WTC11 (cell line): ENCODE results near the gene OR2F1. TPM values are rescaled to one million over a fixed set of nuclear protein-coding genes. Genes with fewer than 3 reads are reported as not detected.

ENCODE experiments used
- ATAC-seq: fragments of 200-7000 bp; cut with Tn5 transposase; 2 replicates; pipeline ENCODE4 v1.10.0; 2021; ENCODE audit warnings: mild to moderate bottlenecking, moderate library complexity
- CTCF ChIA-PET: fragments of 300-600 bp; sonication (Branson Sonifier 250); formaldehyde crosslinking; loops from one replicate; lab custom pipeline; 2021; ENCODE audit warnings: antibody characterized with exemption; lab: Charles Lee
- POLR2A ChIA-PET: fragments of 350-600 bp; sonication (Branson Sonifier 250); formaldehyde crosslinking; loops from one replicate; lab custom pipeline; 2021; ENCODE audit warnings: antibody characterized with exemption; lab: Charles Lee
- DNase-seq: peaks from one replicate; pipeline ENCODE4 v3.0.0; 2021; ENCODE audit warnings: low spot score
- H3K27ac Mint-ChIP-seq: 2 replicates; pipeline ENCODE4 v1.8.0; 2021; ENCODE audit warnings: mixed read lengths
- H3K27me3 Mint-ChIP-seq: 2 replicates; pipeline ENCODE4 v1.8.0; 2021; ENCODE audit warnings: low read depth, mild to moderate bottlenecking, moderate library complexity, mixed read lengths
- H3K36me3 Mint-ChIP-seq: 2 replicates; pipeline ENCODE4 v1.8.0; 2021; ENCODE audit warnings: mixed read lengths
- H3K4me1 Mint-ChIP-seq: 2 replicates; pipeline ENCODE4 v1.8.0; 2022; ENCODE audit warnings: mixed read lengths
- H3K4me3 Mint-ChIP-seq: 2 replicates; pipeline ENCODE4 v1.8.0; 2021; ENCODE audit warnings: mild to moderate bottlenecking, moderate library complexity, mixed read lengths
- H3K9me3 Mint-ChIP-seq: 2 replicates; pipeline ENCODE4 v1.8.0; 2021; ENCODE audit warnings: mixed read lengths
- ATF1 ChIP-seq: sonication (generic); formaldehyde crosslinking; IDR thresholded peaks from 2 replicates; pipeline ENCODE4 v1.8.1; 2023; ENCODE audit warnings: mild to moderate bottlenecking, moderate library complexity, missing genetic modification reagents
- CDX4 ChIP-seq: fragments of 250-450 bp; sonication (Bioruptor Pico); IDR thresholded peaks from 2 replicates; pipeline ENCODE4 v1.9.0; 2021; ENCODE audit warnings: moderate library complexity, mild to moderate bottlenecking, inconsistent platforms, borderline replicate concordance
- E2F1 ChIP-seq: sonication (generic); formaldehyde crosslinking; IDR thresholded peaks from 2 replicates; pipeline ENCODE4 v1.8.0; 2022; ENCODE audit warnings: mild to moderate bottlenecking, missing genetic modification reagents
- GRHL2 ChIP-seq: fragments of 250-450 bp; sonication (Bioruptor Pico); IDR thresholded peaks from 2 replicates; pipeline ENCODE4 v1.8.0; 2022; ENCODE audit warnings: mild to moderate bottlenecking, moderate library complexity; ENCODE audit not compliant: insufficient replicate concordance, severe bottlenecking
- JUN ChIP-seq: sonication (generic); formaldehyde crosslinking; IDR thresholded peaks from 2 replicates; pipeline ENCODE4 v1.8.0; 2023; ENCODE audit warnings: mild to moderate bottlenecking, missing genetic modification reagents
- MLX ChIP-seq: sonication (generic); formaldehyde crosslinking; IDR thresholded peaks from 2 replicates; pipeline ENCODE4 v1.8.1; 2023; ENCODE audit warnings: mild to moderate bottlenecking, missing genetic modification reagents, moderate library complexity
- MYBL2 ChIP-seq: sonication (generic); formaldehyde crosslinking; IDR thresholded peaks from 2 replicates; pipeline ENCODE4 v1.8.1; 2023; ENCODE audit warnings: mild to moderate bottlenecking, moderate library complexity, missing genetic modification reagents
- NFATC4 ChIP-seq: fragments of 250-450 bp; sonication (Bioruptor Pico); IDR thresholded peaks from 2 replicates; pipeline ENCODE4 v1.9.0; 2021; ENCODE audit warnings: mild to moderate bottlenecking
- NFE2L1 ChIP-seq: sonication (generic); formaldehyde crosslinking; IDR thresholded peaks from 2 replicates; pipeline ENCODE4 v1.8.1; 2023; ENCODE audit warnings: missing genetic modification reagents
- NFYB ChIP-seq: sonication (generic); formaldehyde crosslinking; conservative IDR thresholded peaks from 2 replicates; pipeline ENCODE4 v1.8.0; 2022; ENCODE audit warnings: low read depth, missing genetic modification reagents
- NR2C2 ChIP-seq: sonication (generic); formaldehyde crosslinking; IDR thresholded peaks from 2 replicates; pipeline ENCODE4 v1.8.0; 2022; ENCODE audit warnings: mild to moderate bottlenecking, missing genetic modification reagents
- TP53 ChIP-seq: sonication (generic); formaldehyde crosslinking; IDR thresholded peaks from 2 replicates; pipeline ENCODE4 v1.8.1; 2023; ENCODE audit warnings: mild to moderate bottlenecking, missing genetic modification reagents
- USF1 ChIP-seq: sonication (generic); formaldehyde crosslinking; IDR thresholded peaks from 2 replicates; pipeline ENCODE4 v1.8.0; 2022; ENCODE audit warnings: mild to moderate bottlenecking, missing genetic modification reagents
- ZNF121 ChIP-seq: sonication (generic); formaldehyde crosslinking; IDR thresholded peaks from 2 replicates; pipeline ENCODE4 v1.8.0; 2023; ENCODE audit warnings: missing genetic modification reagents
- ZNF425 ChIP-seq: fragments of 250-450 bp; sonication (Bioruptor Pico); conservative IDR thresholded peaks from 2 replicates; pipeline ENCODE4 v1.9.0; 2021; ENCODE audit warnings: mild to moderate bottlenecking
- ZNF671 ChIP-seq: fragments of 250-450 bp; sonication (Bioruptor Pico); IDR thresholded peaks from 2 replicates; pipeline ENCODE4 v1.8.0; 2021; ENCODE audit warnings: mild to moderate bottlenecking
- total RNA-seq: library from RNA; stranded (reverse); gene quantifications from 3 replicates; pipeline ENCODE4 v1.2.3, GENCODE V29; 2021
- TF ChIP-seq, protein P1 (sequence below): sonication (generic); formaldehyde crosslinking; IDR thresholded peaks from 2 replicates; pipeline ENCODE4 v1.8.0; 2023; ENCODE audit warnings: missing genetic modification reagents, mild to moderate bottlenecking, borderline replicate concordance
- TF ChIP-seq, protein P2 (sequence below): sonication (generic); formaldehyde crosslinking; IDR thresholded peaks from 2 replicates; pipeline ENCODE4 v1.8.1; 2023; ENCODE audit warnings: mild to moderate bottlenecking, missing genetic modification reagents, borderline replicate concordance

OR2F1 gene
- total RNA-seq, 1 experiment from 2014 or later, result not detected

DNA sequence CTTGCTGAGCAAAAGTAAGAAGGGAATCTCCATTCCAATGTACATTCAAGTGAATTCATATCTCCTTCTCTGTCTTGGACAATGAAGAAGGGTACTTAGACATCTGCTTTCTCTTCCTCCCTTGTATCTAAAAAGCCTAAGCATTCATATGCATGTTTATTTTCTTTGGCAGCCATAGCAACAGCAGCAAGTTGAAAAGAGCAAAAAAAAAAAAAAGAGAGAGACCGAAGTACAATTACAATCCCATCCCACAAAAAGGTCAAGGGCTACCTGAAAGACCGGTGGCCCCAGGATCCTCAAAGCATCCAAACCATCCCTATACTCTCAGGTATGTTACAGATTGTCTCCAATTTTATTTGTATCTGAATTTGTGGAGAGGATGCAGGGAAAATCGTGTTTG, 4.1 kb downstream of the OR2F1 start:
- ATAC-seq (no peak), DNase-seq (no peak)
- Mint-ChIP-seq H3K36me3 (no peaks in the 10 kb centered on the region), H3K4me3 (no peak overlapping the region), H3K27ac (no peak overlapping the region), H3K9me3 (peaks cover 16% of the 10 kb centered on the region), H3K27me3 (no peaks in the 10 kb centered on the region; the same call in 1 of the 2 replicates), H3K4me1 (peaks cover 14% of the 10 kb centered on the region)
- POLR2A ChIA-PET, result no interaction called here
- CTCF ChIA-PET, result no interaction called here
- TF ChIP-seq, protein P1, sequence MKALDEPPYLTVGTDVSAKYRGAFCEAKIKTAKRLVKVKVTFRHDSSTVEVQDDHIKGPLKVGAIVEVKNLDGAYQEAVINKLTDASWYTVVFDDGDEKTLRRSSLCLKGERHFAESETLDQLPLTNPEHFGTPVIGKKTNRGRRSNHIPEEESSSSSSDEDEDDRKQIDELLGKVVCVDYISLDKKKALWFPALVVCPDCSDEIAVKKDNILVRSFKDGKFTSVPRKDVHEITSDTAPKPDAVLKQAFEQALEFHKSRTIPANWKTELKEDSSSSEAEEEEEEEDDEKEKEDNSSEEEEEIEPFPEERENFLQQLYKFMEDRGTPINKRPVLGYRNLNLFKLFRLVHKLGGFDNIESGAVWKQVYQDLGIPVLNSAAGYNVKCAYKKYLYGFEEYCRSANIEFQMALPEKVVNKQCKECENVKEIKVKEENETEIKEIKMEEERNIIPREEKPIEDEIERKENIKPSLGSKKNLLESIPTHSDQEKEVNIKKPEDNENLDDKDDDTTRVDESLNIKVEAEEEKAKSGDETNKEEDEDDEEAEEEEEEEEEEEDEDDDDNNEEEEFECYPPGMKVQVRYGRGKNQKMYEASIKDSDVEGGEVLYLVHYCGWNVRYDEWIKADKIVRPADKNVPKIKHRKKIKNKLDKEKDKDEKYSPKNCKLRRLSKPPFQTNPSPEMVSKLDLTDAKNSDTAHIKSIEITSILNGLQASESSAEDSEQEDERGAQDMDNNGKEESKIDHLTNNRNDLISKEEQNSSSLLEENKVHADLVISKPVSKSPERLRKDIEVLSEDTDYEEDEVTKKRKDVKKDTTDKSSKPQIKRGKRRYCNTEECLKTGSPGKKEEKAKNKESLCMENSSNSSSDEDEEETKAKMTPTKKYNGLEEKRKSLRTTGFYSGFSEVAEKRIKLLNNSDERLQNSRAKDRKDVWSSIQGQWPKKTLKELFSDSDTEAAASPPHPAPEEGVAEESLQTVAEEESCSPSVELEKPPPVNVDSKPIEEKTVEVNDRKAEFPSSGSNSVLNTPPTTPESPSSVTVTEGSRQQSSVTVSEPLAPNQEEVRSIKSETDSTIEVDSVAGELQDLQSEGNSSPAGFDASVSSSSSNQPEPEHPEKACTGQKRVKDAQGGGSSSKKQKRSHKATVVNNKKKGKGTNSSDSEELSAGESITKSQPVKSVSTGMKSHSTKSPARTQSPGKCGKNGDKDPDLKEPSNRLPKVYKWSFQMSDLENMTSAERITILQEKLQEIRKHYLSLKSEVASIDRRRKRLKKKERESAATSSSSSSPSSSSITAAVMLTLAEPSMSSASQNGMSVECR (CRISPR knock-in tag), result no peak
- no peak for TF ChIP-seq TP53 (CRISPR knock-in tag)
- TF ChIP-seq NR2C2, result no peak
- TF ChIP-seq MYBL2 (CRISPR knock-in tag), result no peak
- TF ChIP-seq MLX (CRISPR knock-in tag), result no peak
- no peak for TF ChIP-seq CDX4 (CRISPR knock-in tag)
- TF ChIP-seq JUN (CRISPR knock-in tag), result no peak
- no peak for TF ChIP-seq ATF1
- no peak for TF ChIP-seq ZNF671 (CRISPR knock-in tag)
- no peak for TF ChIP-seq NFATC4 (CRISPR knock-in tag)
- TF ChIP-seq E2F1, result no peak
- no peak for TF ChIP-seq ZNF425 (CRISPR knock-in tag)
- no peak for TF ChIP-seq USF1
- TF ChIP-seq, protein P2, sequence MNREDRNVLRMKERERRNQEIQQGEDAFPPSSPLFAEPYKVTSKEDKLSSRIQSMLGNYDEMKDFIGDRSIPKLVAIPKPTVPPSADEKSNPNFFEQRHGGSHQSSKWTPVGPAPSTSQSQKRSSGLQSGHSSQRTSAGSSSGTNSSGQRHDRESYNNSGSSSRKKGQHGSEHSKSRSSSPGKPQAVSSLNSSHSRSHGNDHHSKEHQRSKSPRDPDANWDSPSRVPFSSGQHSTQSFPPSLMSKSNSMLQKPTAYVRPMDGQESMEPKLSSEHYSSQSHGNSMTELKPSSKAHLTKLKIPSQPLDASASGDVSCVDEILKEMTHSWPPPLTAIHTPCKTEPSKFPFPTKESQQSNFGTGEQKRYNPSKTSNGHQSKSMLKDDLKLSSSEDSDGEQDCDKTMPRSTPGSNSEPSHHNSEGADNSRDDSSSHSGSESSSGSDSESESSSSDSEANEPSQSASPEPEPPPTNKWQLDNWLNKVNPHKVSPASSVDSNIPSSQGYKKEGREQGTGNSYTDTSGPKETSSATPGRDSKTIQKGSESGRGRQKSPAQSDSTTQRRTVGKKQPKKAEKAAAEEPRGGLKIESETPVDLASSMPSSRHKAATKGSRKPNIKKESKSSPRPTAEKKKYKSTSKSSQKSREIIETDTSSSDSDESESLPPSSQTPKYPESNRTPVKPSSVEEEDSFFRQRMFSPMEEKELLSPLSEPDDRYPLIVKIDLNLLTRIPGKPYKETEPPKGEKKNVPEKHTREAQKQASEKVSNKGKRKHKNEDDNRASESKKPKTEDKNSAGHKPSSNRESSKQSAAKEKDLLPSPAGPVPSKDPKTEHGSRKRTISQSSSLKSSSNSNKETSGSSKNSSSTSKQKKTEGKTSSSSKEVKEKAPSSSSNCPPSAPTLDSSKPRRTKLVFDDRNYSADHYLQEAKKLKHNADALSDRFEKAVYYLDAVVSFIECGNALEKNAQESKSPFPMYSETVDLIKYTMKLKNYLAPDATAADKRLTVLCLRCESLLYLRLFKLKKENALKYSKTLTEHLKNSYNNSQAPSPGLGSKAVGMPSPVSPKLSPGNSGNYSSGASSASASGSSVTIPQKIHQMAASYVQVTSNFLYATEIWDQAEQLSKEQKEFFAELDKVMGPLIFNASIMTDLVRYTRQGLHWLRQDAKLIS (CRISPR knock-in tag), result no peak
- TF ChIP-seq NFE2L1 (CRISPR knock-in tag), result no peak
- no peak for TF ChIP-seq GRHL2 (CRISPR knock-in tag)
- no peak for TF ChIP-seq ZNF121 (CRISPR knock-in tag)
- TF ChIP-seq NFYB (CRISPR knock-in tag), result no peak
